Measurements from ENCODE around the gene SMIM13. TPM values are rescaled to one million over a fixed set of nuclear protein-coding genes. Genes with fewer than 3 reads are reported as not detected.

The SMIM13 gene
- polyA plus RNA-seq, 2 of the 4 experiments (the other 2 are of a cell fraction): 12.7 to 12.8 TPM

DNA sequence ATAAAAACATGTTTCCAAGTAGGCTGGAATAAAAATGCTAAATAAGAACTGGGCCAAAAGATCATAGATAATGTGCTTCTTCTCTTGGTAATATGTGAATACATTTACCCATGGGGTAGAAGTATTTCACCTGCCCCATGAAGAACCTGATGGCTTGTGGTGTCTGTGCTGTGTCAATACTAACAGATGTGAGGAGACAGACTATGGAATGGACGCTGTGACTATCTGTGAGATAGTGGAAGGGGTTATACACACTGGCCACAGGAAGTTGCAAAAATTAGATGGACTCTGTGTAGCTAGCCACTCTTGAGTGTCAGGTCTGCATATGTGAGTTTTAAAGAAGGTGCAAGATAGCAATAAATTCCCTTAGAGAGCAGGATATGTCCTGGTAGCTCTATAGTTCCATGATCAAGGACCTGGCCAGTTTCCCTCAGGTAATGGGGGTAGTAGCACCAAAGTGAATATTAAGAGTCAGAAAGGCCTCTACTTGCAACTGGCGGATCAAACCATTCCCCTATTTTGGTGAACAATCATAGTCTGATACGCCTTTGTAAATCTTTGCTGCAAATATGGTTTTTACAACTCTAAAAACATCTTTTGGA lies 90.2 kb downstream of the SMIM13 start:
- ATAC-seq (peak in 1 of 2 experiments; percentile 2; a peak in 1 of 6 replicates), DNase-seq (ENCODE audit: low read depth in 1 of 2, low spot score in 1 of 2) (no peak), FAIRE-seq (no peak)
- ChIA-PET CTCF (interaction anchor here (4.1 kb wide), 1 partner anchor 312 kb away, joined by 16 read pairs; no protein-coding TSS in a partner anchor), POLR2A (no interaction called here)
- H3K9me3 ChIP-seq: peaks cover 7% of the 10 kb centered on the region; the same call in 2 of the 3 replicates
- H3K4me1 ChIP-seq: peaks cover 40% of the 10 kb centered on the region
- H3K4me3 ChIP-seq: no peak overlapping the region
- no peak for TF ChIP-seq ZSCAN20 (CRISPR knock-in tag; IDR thresholded peaks at IDR 0.05)
- no peak for TF ChIP-seq KDM1A (IDR thresholded peaks at IDR 0.05; ENCODE audit: low read depth)
- TF ChIP-seq FOSB (CRISPR knock-in tag; IDR thresholded peaks at IDR 0.05): no peak; the same call in 1 of the 2 replicates
- TF ChIP-seq TP53 (CRISPR knock-in tag; IDR thresholded peaks at IDR 0.05): 0 out of 2 replicates have a peak, but pooled peaks have one; percentile 37
- TF ChIP-seq POLR2AphosphoS2 (conservative IDR thresholded peaks at IDR 0.05; ENCODE audit: low read length): peak; percentile 43
- no peak for TF ChIP-seq TFCP2L1 (CRISPR knock-in tag; IDR thresholded peaks at IDR 0.05)
- TF ChIP-seq RFX5 (IDR thresholded peaks at IDR 0.05): no peak
- TF ChIP-seq RARB (CRISPR knock-in tag; IDR thresholded peaks at IDR 0.05): 0 out of 2 replicates have a peak, but pooled peaks have one; percentile 42
- TF ChIP-seq CEBPB (IDR thresholded peaks at IDR 0.05): no peak
- TF ChIP-seq HDAC2 (IDR thresholded peaks at IDR 0.05): no peak
- TF ChIP-seq HEYL (CRISPR knock-in tag; IDR thresholded peaks at IDR 0.05): no peak
- no peak for TF ChIP-seq NFE2L2 (conservative IDR thresholded peaks at IDR 0.05; ENCODE audit: low read length)
- no peak for TF ChIP-seq RCOR1 (IDR thresholded peaks at IDR 0.05; ENCODE audit: low read depth, low read length)
- TF ChIP-seq BHLHE40 (IDR thresholded peaks at IDR 0.05; ENCODE audit: low read depth, low read length): no peak
- TF ChIP-seq, protein P1, sequence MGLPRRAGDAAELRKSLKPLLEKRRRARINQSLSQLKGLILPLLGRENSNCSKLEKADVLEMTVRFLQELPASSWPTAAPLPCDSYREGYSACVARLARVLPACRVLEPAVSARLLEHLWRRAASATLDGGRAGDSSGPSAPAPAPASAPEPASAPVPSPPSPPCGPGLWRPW (IDR thresholded peaks at IDR 0.05): no peak
- peak; percentile 63 for TF ChIP-seq HOXA7 (CRISPR knock-in tag; IDR thresholded peaks at IDR 0.05)
- no peak for TF ChIP-seq EP300 (IDR thresholded peaks at IDR 0.05)
- TF ChIP-seq JUN (IDR thresholded peaks at IDR 0.05): peak; percentile 2 to 24; a peak in 1 of 5 replicates
- WGBS (ENCODE audit: missing lambda C conversion rate): 96% methylated on average over 3 of the region's 3 CpGs
- H3K4me2 ChIP-seq: no peak overlapping the region
- H3K27ac ChIP-seq: peak overlapping the region in 1 of 2 experiments; percentile 50; a peak in 3 of 6 replicates

DNA sequence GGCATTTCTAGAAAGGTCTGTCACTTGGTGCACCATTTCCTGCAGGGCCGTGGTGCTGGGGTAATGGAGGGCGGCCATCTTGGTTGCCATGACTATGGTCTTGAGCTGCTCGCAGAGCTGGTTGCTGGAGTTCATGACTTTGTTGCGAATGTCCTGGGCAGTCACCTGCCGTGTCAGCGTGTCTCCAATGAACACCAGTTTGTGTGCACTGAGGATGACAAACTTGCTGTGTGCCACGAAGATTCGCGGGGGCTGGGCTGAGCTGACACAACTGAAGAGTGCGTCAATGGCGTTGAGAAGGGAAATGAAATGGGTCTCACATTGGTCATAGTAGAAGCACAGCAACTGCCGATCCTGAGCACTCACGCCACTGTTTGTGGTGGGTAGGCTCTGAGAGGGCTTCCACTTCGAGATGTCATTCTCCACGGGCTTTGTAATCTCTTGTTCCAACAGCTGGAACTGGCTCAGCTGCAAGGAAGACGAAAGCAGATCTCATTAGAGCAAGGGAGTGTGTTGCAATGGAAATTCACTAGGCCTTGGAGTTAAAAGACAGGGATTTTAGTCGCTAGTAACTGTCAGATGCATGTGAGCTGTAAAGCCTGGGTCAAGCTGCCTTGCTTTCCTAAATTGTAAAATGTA lies 91.7 kb downstream of the SMIM13 start:
- CTCF ChIA-PET: interaction anchor here (0.8 to 4.1 kb wide), 2 partner anchors 13 to 311 kb away, joined by 3 to 16 read pairs; no protein-coding TSS in a partner anchor
- Histone ChIP-seq H3K4me3 (no peak overlapping the region), H3K9me3 (peaks cover 7% of the 10 kb centered on the region; the same call in 2 of the 3 replicates), H3K4me1 (peaks cover 42% of the 10 kb centered on the region), H3K4me2 (peak overlapping the region; percentile 74; the same call in 1 of the 3 replicates), H3K27ac (peak overlapping the region; percentile 5 to 98; a peak in 4 of 6 replicates)
- no peak for DNase-seq (ENCODE audit: low read depth in 1 of 2, low spot score in 1 of 2)
- POLR2A ChIA-PET: no interaction called here
- ATAC-seq: no peak
- no peak for TF ChIP-seq MAFK (IDR thresholded peaks at IDR 0.05; ENCODE audit: partially characterized antibody)
- no peak for TF ChIP-seq RCOR1 (IDR thresholded peaks at IDR 0.05; ENCODE audit: low read depth, low read length)
- no peak for TF ChIP-seq MYC (IDR thresholded peaks at IDR 0.05; ENCODE audit: borderline replicate concordance, low read length)
- no peak for TF ChIP-seq ZC3H11A (IDR thresholded peaks at IDR 0.05)
- TF ChIP-seq ZFP36 (IDR thresholded peaks at IDR 0.05; ENCODE audit: borderline replicate concordance, partially characterized antibody): no peak
- no peak for TF ChIP-seq ESRRA (IDR thresholded peaks at IDR 0.05; ENCODE audit: borderline replicate concordance, low read length)
- no peak for TF ChIP-seq GATA3 (IDR thresholded peaks at IDR 0.05; ENCODE audit: borderline replicate concordance)
- no peak for TF ChIP-seq HEYL (CRISPR knock-in tag; IDR thresholded peaks at IDR 0.05)
- no peak for TF ChIP-seq RNF2 (IDR thresholded peaks at IDR 0.05; ENCODE audit: borderline replicate concordance, low read depth)
- TF ChIP-seq CEBPB (IDR thresholded peaks at IDR 0.05): no peak
- TF ChIP-seq ZNF302 (CRISPR knock-in tag; IDR thresholded peaks at IDR 0.05): no peak
- TF ChIP-seq, protein P2, sequence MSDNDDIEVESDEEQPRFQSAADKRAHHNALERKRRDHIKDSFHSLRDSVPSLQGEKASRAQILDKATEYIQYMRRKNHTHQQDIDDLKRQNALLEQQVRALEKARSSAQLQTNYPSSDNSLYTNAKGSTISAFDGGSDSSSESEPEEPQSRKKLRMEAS (IDR thresholded peaks at IDR 0.05): no peak
- TF ChIP-seq CHD4 (IDR thresholded peaks at IDR 0.05; ENCODE audit: borderline replicate concordance): no peak
- no peak for TF ChIP-seq NR3C1 (IDR thresholded peaks at IDR 0.05)
- no peak for TF ChIP-seq EP300 (IDR thresholded peaks at IDR 0.05)
- TF ChIP-seq, protein P3, sequence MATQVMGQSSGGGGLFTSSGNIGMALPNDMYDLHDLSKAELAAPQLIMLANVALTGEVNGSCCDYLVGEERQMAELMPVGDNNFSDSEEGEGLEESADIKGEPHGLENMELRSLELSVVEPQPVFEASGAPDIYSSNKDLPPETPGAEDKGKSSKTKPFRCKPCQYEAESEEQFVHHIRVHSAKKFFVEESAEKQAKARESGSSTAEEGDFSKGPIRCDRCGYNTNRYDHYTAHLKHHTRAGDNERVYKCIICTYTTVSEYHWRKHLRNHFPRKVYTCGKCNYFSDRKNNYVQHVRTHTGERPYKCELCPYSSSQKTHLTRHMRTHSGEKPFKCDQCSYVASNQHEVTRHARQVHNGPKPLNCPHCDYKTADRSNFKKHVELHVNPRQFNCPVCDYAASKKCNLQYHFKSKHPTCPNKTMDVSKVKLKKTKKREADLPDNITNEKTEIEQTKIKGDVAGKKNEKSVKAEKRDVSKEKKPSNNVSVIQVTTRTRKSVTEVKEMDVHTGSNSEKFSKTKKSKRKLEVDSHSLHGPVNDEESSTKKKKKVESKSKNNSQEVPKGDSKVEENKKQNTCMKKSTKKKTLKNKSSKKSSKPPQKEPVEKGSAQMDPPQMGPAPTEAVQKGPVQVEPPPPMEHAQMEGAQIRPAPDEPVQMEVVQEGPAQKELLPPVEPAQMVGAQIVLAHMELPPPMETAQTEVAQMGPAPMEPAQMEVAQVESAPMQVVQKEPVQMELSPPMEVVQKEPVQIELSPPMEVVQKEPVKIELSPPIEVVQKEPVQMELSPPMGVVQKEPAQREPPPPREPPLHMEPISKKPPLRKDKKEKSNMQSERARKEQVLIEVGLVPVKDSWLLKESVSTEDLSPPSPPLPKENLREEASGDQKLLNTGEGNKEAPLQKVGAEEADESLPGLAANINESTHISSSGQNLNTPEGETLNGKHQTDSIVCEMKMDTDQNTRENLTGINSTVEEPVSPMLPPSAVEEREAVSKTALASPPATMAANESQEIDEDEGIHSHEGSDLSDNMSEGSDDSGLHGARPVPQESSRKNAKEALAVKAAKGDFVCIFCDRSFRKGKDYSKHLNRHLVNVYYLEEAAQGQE (IDR thresholded peaks at IDR 0.05): no peak
- no peak for TF ChIP-seq RFX5 (IDR thresholded peaks at IDR 0.05)
- FAIRE-seq: no peak
- 93% methylated on average over 16 of the region's 17 CpGs for WGBS (ENCODE audit: missing lambda C conversion rate)

All from A549 (cell line).